ENCODE results near the gene C17orf67.

C17orf67 gene

GRCh38 chr17:56772442-56772841, 61.3 kb downstream of the C17orf67 start:
- in situ Hi-C loops (cut with HindIII; ENCODE audit: low pct_ligation_motif_present, low sequenced_read_pairs): no loop called here
- no peaks in the 10 kb centered on the region for H3K27me3 ChIP-seq (replicated peaks)
- H3K27ac ChIP-seq: no peak overlapping the region
- DNase-seq: no peak
- H3K36me3 ChIP-seq (replicated peaks): no peaks in the 10 kb centered on the region
- H3K4me3 ChIP-seq (ENCODE audit: low read depth, low read length): no peak overlapping the region
- TF ChIP-seq CTCF (IDR thresholded peaks at IDR 0.05; ENCODE audit: low read depth, low read length, missing control alignments): no peak

GRCh38 chr17:56771975-56772374, 61.7 kb downstream of the C17orf67 start:
- TF ChIP-seq CTCF (IDR thresholded peaks at IDR 0.05; ENCODE audit: low read depth, low read length, missing control alignments): no peak
- Histone ChIP-seq H3K27ac (no peak overlapping the region), H3K36me3 (replicated peaks) (no peaks in the 10 kb centered on the region), H3K27me3 (replicated peaks) (no peaks in the 10 kb centered on the region), H3K4me3 (ENCODE audit: low read depth, low read length) (no peak overlapping the region)
- no peak for DNase-seq
- in situ Hi-C loops (cut with HindIII; ENCODE audit: low pct_ligation_motif_present, low sequenced_read_pairs): no loop called here

GRCh38 chr17:56771563-56771962, 62.2 kb downstream of the C17orf67 start:
- in situ Hi-C loops (cut with HindIII; ENCODE audit: low pct_ligation_motif_present, low sequenced_read_pairs): no loop called here
- no peak for TF ChIP-seq CTCF (IDR thresholded peaks at IDR 0.05; ENCODE audit: low read depth, low read length, missing control alignments)
- H3K4me3 ChIP-seq (ENCODE audit: low read depth, low read length): no peak overlapping the region
- no peaks in the 10 kb centered on the region for H3K27me3 ChIP-seq (replicated peaks)
- no peak overlapping the region for H3K27ac ChIP-seq
- H3K36me3 ChIP-seq (replicated peaks): no peaks in the 10 kb centered on the region
- DNase-seq: no peak

- in situ Hi-C loops (cut with HindIII; ENCODE audit: low pct_ligation_motif_present, low sequenced_read_pairs): no loop called here
- no peak overlapping the region for H3K27ac ChIP-seq
- TF ChIP-seq CTCF (IDR thresholded peaks at IDR 0.05; ENCODE audit: low read depth, low read length, missing control alignments): no peak
- no peaks in the 10 kb centered on the region for H3K27me3 ChIP-seq (replicated peaks)
- H3K4me3 ChIP-seq (ENCODE audit: low read depth, low read length): no peak overlapping the region
- DNase-seq: no peak
- H3K36me3 ChIP-seq (replicated peaks): no peaks in the 10 kb centered on the region
These were observed 63.3 kb downstream of the C17orf67 start for GRCh38 chr17:56770427-56770826.

- Histone ChIP-seq H3K36me3 (replicated peaks) (no peaks in the 10 kb centered on the region), H3K4me3 (ENCODE audit: low read depth, low read length) (no peak overlapping the region), H3K27ac (no peak overlapping the region), H3K27me3 (replicated peaks) (no peaks in the 10 kb centered on the region)
- no peak for TF ChIP-seq CTCF (IDR thresholded peaks at IDR 0.05; ENCODE audit: low read depth, low read length, missing control alignments)
- in situ Hi-C loops (cut with HindIII; ENCODE audit: low pct_ligation_motif_present, low sequenced_read_pairs): no loop called here
- no peak for DNase-seq
These were observed 68.3 kb downstream of the C17orf67 start for GRCh38 chr17:56765449-56765848.

- Histone ChIP-seq H3K27me3 (replicated peaks) (no peaks in the 10 kb centered on the region), H3K4me3 (ENCODE audit: low read depth, low read length) (no peak overlapping the region), H3K27ac (no peak overlapping the region), H3K36me3 (replicated peaks) (no peaks in the 10 kb centered on the region)
- no peak for TF ChIP-seq CTCF (IDR thresholded peaks at IDR 0.05; ENCODE audit: low read depth, low read length, missing control alignments)
- in situ Hi-C loops (cut with HindIII; ENCODE audit: low pct_ligation_motif_present, low sequenced_read_pairs): no loop called here
- DNase-seq: no peak
These were observed 70.7 kb downstream of the C17orf67 start for GRCh38 chr17:56762988-56763387.

All from brain microvascular endothelial cell (primary cell).